GM19023 (cell line): ENCODE measurements around the gene CYP3A5.
"Not testable (repeated sequence)": the region's sequence is repeated elsewhere in the genome, so short reads cannot be mapped to it uniquely, and the experiment has no call there.

Experiments
- ATAC-seq: cut with Tn5 transposase; IDR thresholded peaks from one replicate; pipeline ENCODE4 v1.9.1; 2021; ENCODE audit warnings: mild to moderate bottlenecking, moderate library complexity; ENCODE audit not compliant: unreplicated experiment

Gene CYP3A5

DNA sequence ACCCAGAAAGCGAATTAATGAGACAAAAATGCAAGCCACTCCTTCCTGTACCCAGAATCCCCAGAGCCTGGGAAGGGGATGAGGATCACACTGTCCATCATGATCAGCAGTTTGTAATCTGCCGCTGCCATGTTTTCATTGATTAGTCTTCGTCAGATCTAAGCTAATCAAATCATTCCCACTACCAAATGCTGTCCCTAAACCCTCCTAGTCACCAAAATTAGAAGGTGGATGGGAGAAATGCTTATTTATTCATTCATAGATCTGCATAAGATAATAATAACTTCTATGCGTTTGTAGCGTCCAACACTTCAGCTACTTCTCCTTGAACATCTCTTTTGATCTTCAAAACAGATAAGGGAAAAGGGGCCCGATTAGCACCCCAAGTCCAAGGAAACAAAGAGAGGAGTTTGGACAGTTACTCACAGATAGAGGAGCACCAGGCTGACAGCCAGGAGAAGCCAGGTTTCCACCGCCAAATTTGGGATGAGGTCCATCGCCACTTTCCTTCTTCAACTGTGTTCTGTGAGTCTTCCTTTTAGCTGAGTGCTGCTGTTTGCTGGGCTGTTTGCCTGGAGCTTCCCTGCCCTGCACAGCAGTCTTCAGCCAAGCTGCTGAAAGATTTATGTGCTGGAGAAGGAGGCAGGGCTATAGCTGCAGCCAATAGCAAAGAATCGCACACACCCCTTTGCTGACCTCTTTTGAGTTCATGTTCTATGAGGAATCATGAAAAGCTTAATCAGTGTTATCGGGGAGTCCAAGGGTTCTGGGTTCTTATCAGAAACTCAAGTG lies at the start of gene CYP3A5:
Gene CYP3A5, minus strand, starts transcription at position 597 of the 792 bp plus-strand sequence. Its CDS starts 100 bp downstream, at position 497.
- no peak for ATAC-seq

DNA sequence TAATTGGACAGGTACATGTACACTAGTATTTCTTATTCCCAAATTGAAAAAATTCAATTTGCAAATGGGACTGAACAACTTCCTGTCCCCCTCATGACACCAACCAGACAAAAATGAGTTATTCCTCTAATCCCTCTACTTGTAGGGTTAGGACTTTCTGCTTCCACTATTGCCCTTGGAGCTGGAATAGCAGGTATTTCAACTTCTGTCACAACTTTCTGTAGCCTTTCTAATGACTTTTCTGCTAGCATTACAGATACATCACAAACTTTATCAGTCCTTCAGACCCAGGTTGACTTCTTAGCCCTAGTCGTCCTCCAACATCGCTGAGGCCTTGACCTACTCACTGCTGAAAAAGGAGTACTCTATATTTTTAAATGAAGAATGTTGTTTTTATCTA lies 48.8 kb upstream of the CYP3A5 start:
- ATAC-seq, result no peak

DNA sequence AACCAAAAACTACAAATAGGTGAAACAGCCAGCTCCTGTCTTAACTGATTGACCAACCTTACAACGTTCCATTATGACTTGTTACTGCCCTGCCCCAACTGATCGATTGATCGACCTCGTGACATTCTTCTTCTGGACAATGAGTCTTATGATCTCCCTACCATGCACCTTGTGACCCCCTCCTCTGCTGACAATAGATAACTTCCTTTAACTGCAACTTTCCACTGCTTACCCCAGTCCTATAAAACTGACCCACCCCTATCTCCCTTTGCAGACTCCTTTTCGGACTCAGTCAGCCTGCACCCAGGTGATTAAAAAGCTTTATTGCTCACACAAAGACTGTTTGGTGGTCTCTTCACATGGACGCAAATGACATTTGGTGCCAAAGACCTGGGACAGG lies 43.4 kb upstream of the CYP3A5 start:
- not testable (repeated sequence) for ATAC-seq

DNA sequence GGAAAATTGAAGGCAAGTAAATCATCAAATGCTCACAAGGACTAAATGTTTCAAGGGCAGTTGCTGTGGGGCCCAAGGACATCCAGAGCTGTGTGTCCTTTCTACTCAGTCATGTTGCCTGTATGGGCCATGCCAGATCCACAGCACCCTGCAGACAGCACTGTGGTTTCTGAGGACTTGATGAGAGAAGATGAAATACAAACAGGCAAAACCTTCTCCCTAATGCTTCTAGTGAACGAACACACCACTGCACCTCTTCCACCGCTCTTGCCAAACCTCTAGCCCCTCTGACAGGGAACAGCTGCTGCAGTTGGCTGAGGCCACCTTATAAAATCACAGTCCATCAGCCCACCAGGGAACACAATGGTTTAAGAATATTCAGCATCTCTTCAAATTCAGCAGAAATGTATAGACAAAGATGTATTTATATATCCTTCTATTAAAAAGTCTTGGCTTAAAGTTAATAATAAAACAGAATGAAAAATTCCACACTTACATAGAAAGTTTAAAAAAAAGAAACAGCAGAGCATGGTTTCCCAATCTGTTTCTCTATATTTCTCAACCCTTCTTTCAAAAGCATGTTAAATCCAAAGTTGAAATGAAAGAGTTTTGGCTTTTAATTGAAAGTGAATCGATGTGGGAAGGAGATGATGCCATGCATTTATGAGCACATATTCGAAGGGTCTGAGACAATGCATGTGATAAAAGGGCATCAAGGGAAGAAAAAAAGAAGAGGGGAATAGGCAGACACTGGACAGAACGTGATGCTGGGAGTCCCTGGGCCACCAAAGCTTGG lies 41.2 kb upstream of the CYP3A5 start:
- no peak for ATAC-seq

DNA sequence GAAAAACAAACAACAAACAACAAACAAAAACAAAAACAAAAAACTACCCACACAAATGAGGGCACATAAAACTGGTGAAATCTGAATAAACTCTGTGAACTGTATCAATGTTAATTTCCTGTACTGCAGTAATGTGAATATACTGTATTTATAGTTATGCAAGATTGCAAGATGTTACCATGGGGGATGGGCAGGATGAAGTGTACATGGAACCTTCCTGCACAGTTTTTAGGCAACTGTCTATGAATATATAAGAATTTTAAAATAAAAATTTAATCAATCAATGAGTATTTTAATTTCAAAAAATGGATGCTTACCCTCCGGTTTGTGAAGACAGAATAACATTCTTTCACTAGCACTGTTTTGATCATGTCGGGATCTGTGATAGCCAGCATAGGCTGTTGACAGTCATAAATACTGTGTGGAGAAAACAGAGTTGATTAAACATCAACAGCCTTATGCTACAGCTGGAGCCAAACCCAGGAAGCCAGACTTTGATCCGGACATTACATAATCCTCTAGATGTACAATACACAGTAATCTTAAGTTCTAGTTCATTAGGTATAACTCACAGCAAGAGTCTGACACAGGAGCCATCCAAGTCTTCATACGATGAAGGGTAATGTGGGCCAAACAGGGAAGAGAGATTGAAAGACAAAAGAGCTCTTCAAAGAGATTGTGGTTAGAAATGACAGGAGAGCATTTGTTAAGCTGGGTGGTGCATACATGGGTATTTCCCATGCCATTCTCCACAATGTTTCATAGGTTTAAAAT lies 40.4 kb upstream of the CYP3A5 start:
- no peak for ATAC-seq

DNA sequence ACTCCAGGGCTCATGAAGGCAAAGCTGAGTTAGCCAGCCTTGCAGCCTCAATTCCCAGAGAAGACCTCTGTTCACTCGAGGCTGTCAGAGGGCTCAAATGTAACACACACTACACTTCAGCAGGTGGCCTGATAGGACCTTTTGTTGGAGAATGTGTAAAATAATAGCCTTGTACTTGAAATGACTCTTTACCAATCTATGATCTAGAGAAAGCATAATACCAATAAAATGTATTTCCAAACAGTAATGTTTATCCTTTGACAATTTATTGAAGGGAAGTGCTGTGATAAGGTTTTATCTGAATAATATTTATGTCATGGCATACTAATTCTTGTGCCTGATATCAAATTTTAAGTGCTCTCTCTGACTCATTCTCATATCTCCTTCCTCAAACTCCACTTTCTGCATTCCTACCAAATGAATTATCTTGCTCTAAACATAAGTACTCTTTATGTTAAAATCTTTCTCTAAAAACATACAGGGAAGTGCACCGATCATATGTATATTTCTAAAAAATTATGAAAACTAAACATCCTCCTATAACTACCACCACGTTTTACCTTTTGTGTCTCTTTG lies 34.3 kb upstream of the CYP3A5 start:
- ATAC-seq, result no peak

DNA sequence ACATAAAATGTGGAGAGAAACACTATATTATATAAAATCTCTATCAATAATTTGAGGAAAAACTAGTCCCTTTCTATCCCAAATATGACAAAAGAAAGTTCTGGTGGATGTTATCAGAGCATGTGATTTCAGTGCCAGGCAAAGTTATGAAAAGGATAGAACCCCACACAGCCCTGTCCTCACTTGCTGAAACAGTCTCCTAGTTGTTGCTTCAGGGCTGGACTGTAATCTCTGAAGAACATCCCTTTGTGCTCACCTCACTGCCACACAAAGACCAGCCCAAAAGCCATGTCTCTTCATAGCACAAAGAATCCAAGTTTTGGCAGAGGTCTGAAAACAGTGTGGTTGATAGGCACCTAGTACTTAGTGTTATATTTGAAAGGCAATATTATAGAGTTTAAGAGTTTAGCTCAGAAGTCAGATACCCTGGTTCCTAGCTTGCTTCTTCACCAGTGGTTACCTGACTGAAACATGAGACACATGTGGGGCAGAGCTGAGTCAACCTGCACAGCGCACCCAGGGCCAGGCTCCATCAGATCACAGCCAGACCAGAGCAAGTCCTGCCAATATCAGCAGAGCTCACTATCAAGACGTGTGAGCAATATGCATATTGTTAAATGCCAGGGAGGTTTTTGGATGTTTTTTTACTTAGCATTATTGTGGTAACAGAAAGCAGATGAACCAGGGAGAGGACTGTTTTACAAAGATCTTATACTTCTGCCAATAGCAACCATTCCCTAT lies 30.2 kb upstream of the CYP3A5 start:
- ATAC-seq, result no peak

DNA sequence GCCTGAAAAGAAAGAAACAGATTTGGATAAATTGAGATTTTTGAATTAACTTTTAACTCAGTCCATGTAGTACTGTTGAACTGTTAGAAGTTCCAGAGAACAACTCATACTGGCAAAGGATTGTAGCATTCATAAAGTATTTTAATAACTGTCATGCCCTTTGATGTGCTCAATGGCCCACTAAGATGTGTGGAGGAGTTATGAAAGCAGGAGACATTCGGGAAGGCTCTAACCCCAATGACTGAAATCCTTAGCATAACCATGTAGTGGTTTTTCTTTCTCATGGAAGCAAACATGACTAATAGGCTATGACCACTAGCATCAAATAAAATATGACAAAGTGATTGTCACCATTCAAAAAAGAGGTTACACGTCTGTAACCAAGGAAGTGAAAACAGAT lies 29.5 kb upstream of the CYP3A5 start:
- ATAC-seq, result no peak

DNA sequence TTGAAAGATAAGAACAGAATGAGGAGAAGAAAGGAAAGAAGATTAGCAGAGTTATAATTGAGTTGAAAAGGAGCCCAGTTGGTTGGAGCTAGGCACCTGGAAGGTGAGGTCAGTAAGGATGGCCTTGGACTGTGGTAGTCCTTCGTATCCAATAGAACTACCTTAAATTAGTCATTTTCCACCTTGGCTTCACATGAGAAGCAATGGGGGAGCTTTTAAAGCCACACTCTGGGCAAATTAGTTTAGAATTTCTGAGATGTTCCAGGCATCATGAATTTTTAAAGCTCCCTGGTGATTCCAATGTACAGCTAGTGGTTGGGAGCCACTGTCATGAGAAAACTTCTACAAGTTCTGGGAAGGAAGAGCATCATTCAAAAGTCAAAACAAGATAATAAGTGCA lies 27.3 kb upstream of the CYP3A5 start:
- ATAC-seq, result no peak

DNA sequence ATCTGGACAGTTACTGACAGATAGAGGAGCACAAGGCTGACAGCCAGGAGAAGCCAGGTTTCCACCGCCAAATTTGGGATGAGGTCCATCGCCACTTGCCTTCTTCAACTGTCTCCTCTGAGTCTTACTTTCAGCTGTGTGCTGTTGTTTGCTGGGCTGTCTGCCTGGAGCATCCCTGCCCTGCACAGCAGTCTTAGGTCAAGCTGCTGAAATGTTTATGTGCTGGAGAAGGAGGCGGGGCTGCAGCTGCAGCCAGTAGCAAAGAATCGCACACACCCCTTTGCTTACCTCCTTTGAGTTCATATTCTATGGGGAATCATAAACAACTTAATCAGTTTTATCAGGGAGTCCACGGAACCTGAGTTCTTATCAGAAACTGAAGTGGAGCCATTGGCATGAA lies 20.1 kb upstream of the CYP3A5 start:
- ATAC-seq, result no peak

DNA sequence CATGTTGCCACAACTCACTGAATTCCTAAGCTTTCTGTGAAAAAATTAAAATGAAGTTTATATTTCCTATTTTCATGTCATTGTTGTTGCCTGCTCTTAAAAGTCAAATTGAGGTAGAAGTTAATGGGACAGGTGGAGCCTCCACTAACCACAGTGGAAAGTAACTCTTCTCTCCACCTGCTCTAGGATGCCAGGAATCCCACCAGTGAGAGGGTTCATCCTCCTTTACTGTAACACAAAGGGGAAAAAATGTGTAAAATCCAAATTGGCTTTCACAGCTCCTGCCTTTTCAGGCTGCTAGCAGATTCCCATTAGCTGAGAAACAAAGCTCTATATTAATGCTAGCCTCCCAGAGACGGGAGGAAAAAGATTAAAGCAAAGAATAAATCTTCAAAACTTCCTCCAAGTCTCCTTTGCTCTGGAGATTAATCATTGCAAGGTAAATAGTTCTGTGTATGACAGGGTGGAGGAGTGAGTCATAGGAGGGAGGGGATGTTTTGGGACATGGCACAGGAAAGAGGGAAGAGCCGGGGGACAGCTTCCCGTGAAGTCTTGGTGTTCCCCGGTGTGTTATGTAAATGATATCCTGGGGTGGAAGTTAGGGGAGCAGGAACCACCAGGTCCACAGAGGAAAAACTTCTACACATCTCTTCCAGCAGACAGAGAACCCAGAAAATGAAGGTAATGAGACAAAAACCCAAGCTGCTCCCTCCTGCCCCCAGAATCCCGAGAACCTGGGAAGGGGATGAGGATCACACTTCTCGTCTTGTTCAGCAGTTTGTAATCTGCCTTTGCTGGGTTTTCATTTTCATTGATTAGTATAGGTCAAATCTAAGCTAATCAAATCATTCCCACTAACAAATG lies 19.3 kb upstream of the CYP3A5 start:
- ATAC-seq, result not testable (repeated sequence)

DNA sequence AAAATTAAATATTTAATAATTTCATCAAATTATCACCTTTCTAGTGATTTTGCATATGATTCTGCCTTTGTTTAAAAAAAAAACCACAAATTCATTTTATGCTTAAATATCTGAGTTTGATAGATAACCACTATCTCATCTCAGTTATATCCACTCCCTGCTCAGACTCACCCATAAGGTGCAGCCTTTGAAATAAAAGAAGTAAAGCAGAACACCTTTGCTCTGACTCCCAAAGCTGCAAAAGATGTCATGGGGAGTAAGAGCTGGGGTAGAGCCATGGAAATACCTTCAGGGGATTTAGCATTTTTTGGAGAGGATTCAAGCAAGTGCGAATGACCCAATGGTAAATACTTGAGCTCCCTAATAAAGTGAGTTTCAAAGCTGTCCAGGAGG lies 15.1 kb upstream of the CYP3A5 start:
- ATAC-seq, result no peak

DNA sequence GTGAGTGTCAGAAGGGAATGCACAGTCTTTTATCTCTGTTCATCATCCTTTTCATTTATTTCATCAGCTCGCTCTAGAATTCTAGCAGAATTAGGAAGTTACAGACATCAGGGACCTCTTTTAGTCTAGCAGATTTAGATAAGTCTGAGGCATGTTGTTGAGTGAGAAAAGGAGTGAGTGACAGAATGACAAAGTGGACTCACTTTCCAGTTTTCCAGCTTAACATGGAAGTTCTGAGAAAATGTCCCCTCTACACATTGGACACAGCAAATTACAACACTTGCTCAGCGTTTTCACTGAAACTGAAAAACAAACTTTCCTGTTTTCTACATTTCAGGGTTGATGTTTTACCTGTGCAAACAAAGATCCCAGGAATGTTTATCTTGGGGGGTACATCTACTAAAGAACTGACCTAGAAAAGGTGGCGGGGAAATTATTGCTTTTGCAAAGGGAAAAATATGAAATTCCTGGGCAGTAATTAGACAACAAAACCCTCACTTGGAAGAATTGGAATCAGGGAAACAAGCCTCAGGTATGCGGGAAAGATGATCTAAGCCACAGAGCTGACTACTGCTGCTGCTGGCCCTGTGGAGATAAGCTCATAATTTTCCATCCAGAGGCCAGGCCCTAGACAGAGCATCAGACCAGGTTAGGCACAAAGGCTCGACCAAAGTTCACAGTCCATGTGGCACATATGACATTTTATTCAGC lies 14.6 kb upstream of the CYP3A5 start:
- ATAC-seq, result no peak

DNA sequence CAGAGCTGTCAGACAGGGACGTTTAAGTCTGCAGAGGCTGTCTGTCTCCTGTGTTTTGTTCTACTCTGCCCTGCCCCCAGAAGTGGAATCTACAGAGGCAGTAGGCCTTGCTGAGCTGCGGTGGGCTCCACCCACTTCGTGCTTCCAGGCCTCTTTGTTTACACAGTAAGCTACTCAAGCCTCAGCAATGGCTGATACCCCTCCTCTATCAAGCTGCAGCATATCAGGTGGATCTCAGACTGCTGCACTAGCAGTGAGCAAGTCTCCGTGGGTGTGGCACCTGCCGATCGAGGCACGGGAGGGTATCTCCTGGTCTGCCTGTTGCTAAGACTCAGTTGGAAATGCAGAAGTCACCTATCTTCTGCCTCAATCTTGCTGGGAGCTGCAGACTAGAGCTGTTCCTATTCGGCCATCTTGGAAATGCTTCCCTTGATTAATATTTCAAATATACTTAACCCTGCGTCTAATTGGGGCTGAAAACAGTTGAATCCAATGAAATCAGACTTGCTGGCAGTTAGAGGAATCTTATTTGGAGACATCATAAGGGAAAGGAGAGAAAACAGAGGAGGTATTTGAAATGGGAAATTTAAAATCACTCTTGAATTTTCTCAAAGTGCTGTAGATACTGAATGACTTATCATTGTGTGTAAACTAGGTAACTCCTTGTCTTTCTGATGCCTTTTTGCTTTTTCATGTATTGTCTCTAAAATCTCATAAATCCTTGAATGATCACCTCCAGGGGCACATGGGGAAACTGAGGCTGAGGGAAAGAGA lies 13.8 kb upstream of the CYP3A5 start:
- no peak for ATAC-seq

DNA sequence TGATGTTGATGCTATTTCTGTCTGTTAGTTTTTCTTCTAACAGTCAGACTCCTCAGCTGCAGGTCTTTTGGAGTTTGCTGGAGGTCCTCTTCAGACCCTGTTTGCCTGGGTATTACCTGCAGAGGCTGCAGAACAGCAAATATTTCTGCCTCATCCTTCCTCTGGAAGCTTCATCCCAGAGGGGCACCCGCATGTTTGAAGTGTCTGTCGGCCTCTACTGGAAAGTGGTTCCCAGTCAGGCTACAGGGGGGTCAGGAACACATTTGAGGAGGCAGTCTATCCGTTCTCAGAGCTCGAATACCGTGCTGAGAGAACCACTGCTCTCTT lies 13.3 kb upstream of the CYP3A5 start:
- no peak for ATAC-seq

DNA sequence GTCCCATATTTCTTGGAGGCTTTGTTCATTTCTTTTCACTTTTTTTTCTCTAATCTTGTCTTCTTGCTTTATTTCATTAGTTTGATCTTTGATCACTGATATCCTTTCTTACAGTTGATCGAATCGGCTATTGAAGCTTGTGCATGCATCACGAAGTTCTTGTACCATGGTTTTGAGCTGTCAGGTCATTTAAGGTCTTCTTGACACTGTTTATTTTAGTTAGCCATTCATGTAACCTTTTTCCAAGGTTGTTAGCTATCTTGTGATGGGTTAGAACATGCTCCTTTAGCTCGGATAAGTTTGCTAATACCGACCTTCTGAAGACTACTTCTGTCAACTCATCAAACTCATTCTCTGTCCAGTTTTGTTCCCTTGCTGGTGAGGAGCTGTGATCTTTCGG lies 12.8 kb upstream of the CYP3A5 start:
- ATAC-seq, result not testable (repeated sequence)

DNA sequence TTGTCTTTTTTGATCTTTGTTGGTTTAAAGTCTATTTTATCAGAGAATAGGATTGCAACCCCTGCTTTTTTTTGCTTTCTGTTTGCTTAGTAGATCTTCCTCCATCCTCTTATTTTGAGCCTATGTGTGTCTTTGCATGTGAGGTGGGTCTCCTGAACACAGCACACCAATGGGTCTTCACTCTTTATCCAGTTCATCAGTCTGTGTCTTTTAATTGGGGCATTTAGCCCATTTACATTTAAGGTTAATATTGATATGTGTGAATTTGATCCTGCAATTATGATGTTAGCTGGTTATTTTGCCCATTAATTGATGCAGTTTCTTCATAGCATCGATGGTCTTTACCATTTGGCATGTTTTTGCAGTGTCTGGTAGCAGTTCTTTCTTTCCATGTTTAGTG lies 11.9 kb upstream of the CYP3A5 start:
- not testable (repeated sequence) for ATAC-seq

DNA sequence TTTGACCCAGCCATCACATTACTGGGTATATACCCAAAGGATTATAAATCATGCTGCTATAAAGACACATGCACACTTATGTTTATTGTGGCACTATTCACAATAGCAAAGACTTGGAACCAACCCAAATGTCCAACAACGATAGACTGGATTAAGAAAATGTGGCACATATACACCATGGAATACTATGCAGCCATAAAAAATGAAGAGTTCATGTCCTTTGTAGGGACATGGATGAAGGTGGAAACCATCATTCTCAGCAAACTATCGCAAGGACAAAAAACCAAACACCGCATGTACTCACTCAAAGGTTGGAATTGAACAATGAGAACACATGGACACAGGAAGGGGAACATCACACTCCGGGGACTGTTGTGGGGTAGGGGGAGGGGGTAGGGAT lies 11.1 kb upstream of the CYP3A5 start:
- ATAC-seq, result not testable (repeated sequence)
